ENCODE results near the gene HSD17B4.
"Not testable (repeated sequence)": the region's sequence is repeated elsewhere in the genome, so short reads cannot be mapped to it uniquely, and the experiment has no call there.

Gene HSD17B4

GRCh38 chr5:119484884-119485283, 32.6 kb downstream of the HSD17B4 start:
- Histone ChIP-seq H3K4me3 (ENCODE audit: low read length) (no peak overlapping the region), H3K27me3 (ENCODE audit: control insufficient read depth, low read length) (no peaks in the 10 kb centered on the region), H3K27ac (ENCODE audit: low read depth, low read length) (no peak overlapping the region), H3K4me2 (ENCODE audit: low read length) (no peak overlapping the region), H3K79me2 (ENCODE audit: control insufficient read depth, low read length) (no peaks in the 10 kb centered on the region), H4K20me1 (ENCODE audit: control insufficient read depth, insufficient read depth, low read depth, low read length) (no peaks in the 10 kb centered on the region), H3K36me3 (ENCODE audit: control insufficient read depth, low read length) (peaks cover 11% of the 10 kb centered on the region), H3K4me1 (ENCODE audit: control insufficient read depth, low read length) (no peaks in the 10 kb centered on the region), H3K9me3 (ENCODE audit: control insufficient read depth, insufficient read depth, low read length) (no peaks in the 10 kb centered on the region), H3F3A (ENCODE audit: control insufficient read depth, insufficient read depth) (no peaks in the 10 kb centered on the region), H3K9me2 (replicated peaks; ENCODE audit: control insufficient read depth, low read length) (no peaks in the 10 kb centered on the region)
- no peak for TF ChIP-seq CTCF (IDR thresholded peaks at IDR 0.05; ENCODE audit: low read depth, low read length, poor library complexity, severe bottlenecking)
- TF ChIP-seq EZH2phosphoT487 (IDR thresholded peaks at IDR 0.05; ENCODE audit: borderline replicate concordance, low read length): no peak

DNA sequence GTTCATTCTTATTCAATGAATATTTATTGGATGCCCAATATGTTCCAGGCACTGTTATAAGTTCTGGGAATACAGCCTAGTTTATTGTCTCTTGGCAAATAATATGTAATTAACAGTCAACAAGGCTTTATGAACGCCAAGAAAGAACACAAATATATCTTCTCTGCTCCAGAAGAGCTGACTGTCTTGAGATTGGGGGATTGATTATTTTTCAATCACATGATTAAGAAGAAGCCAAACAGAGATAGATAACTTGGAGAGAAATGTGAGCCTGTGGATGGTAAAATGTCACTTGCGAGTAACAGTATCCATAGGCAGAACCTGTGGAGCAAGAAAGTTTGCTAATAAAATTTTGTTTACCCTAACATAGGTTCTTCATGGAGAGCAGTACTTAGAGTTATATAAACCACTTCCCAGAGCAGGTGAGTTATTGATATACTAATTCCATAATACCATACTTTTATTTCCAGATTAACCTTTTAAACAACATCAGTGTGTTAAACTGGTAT, 49.4 kb downstream of the HSD17B4 start:
- H3K79me2 ChIP-seq (ENCODE audit: control insufficient read depth, low read length): no peaks in the 10 kb centered on the region
- H3K9me2 ChIP-seq (replicated peaks; ENCODE audit: control insufficient read depth, low read length): no peaks in the 10 kb centered on the region
- H3K36me3 ChIP-seq (ENCODE audit: control insufficient read depth, low read length): peaks cover 7% of the 10 kb centered on the region; the same call in 1 of the 2 replicates
- no peak overlapping the region for H3K4me2 ChIP-seq (ENCODE audit: low read length)
- no peaks in the 10 kb centered on the region for H3K27me3 ChIP-seq (ENCODE audit: control insufficient read depth, low read length)
- no peak overlapping the region for H3K4me3 ChIP-seq (ENCODE audit: low read length)
- no peak for TF ChIP-seq EZH2phosphoT487 (IDR thresholded peaks at IDR 0.05; ENCODE audit: borderline replicate concordance, low read length)
- no peak for TF ChIP-seq CTCF (IDR thresholded peaks at IDR 0.05; ENCODE audit: low read depth, low read length, poor library complexity, severe bottlenecking)
- H3K4me1 ChIP-seq (ENCODE audit: control insufficient read depth, low read length): no peaks in the 10 kb centered on the region
- peaks cover 10% of the 10 kb centered on the region; the same call in 1 of the 2 replicates for H3K9me3 ChIP-seq (ENCODE audit: control insufficient read depth, insufficient read depth, low read length)
- H3F3A ChIP-seq (ENCODE audit: control insufficient read depth, insufficient read depth): no peaks in the 10 kb centered on the region
- no peak overlapping the region for H3K27ac ChIP-seq (ENCODE audit: low read depth, low read length)
- H4K20me1 ChIP-seq (ENCODE audit: control insufficient read depth, insufficient read depth, low read depth, low read length): no peaks in the 10 kb centered on the region

- H3K79me2 ChIP-seq (ENCODE audit: control insufficient read depth, low read length); H4K20me1 ChIP-seq (ENCODE audit: control insufficient read depth, insufficient read depth, low read depth, low read length); H3K9me2 ChIP-seq (replicated peaks; ENCODE audit: control insufficient read depth, low read length); H3K36me3 ChIP-seq (ENCODE audit: control insufficient read depth, low read length); H3K27me3 ChIP-seq (ENCODE audit: control insufficient read depth, low read length); H3F3A ChIP-seq (ENCODE audit: control insufficient read depth, insufficient read depth); H3K4me2 ChIP-seq (ENCODE audit: low read length); H3K4me3 ChIP-seq (ENCODE audit: low read length); H3K27ac ChIP-seq (ENCODE audit: low read depth, low read length); H3K4me1 ChIP-seq (ENCODE audit: control insufficient read depth, low read length); H3K9me3 ChIP-seq (ENCODE audit: control insufficient read depth, insufficient read depth, low read length): not testable (repeated sequence)
These were observed 51.6 kb downstream of the HSD17B4 start for GRCh38 chr5:119503939-119504338.

GRCh38 chr5:119512277-119512676, 60.0 kb downstream of the HSD17B4 start:
- Histone ChIP-seq H3K4me2 (ENCODE audit: low read length) (no peak overlapping the region), H3K4me1 (ENCODE audit: control insufficient read depth, low read length) (no peaks in the 10 kb centered on the region), H3K36me3 (ENCODE audit: control insufficient read depth, low read length) (no peaks in the 10 kb centered on the region), H3K79me2 (ENCODE audit: control insufficient read depth, low read length) (no peaks in the 10 kb centered on the region), H3F3A (ENCODE audit: control insufficient read depth, insufficient read depth) (no peaks in the 10 kb centered on the region), H4K20me1 (ENCODE audit: control insufficient read depth, insufficient read depth, low read depth, low read length) (no peaks in the 10 kb centered on the region), H3K9me3 (ENCODE audit: control insufficient read depth, insufficient read depth, low read length) (no peaks in the 10 kb centered on the region), H3K4me3 (ENCODE audit: low read length) (no peak overlapping the region), H3K27me3 (ENCODE audit: control insufficient read depth, low read length) (no peaks in the 10 kb centered on the region), H3K9me2 (replicated peaks; ENCODE audit: control insufficient read depth, low read length) (no peaks in the 10 kb centered on the region), H3K27ac (ENCODE audit: low read depth, low read length) (no peak overlapping the region)
- TF ChIP-seq CTCF (IDR thresholded peaks at IDR 0.05; ENCODE audit: low read depth, low read length, poor library complexity, severe bottlenecking) (no peak), EZH2phosphoT487 (IDR thresholded peaks at IDR 0.05; ENCODE audit: borderline replicate concordance, low read length) (no peak)
